HG03571 (cell line): ENCODE results near the gene KLF14.
"Not testable (repeated sequence)": the region's sequence is repeated elsewhere in the genome, so short reads cannot be mapped to it uniquely, and the experiment has no call there.

Source experiments
- ATAC-seq: cut with Tn5 transposase; IDR thresholded peaks from one replicate; pipeline ENCODE4 v1.9.1; 2021; ENCODE audit not compliant: unreplicated experiment

Gene KLF14

DNA sequence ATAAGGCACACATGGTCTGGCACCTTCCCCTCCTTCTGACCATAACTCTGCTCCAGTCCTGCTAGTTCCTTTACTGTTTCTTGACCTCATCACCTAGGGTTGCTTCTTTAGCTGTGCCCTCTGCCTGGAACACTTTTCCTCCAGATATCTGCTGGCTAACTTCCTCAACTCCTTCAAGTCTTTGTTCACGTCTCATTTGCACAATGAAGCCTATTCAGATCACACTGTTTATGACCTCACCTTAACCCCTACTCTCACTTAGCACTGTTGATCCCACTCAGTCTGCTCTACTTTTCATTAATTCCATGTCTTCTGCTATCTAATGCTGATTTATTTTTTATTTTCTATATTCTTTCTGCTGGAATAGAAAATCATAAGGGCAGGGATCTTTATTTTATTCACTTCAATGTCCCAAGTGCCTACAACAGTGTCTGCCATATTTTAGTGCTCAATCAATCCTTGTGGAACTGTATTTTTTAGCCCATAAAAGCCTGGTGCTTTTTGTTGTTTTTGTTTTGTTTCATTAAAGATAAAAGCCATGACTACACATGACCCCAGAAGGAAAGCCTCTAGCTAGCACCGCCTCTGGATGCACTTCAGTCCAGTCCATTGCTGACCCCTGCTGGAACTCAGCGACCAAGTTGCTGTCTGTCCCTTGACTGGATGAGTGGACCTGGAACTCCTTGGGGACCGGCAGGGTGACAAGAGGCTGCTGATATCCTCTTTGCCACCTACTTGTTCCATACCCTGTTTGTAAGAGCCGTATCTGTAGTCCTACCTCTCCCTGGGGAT lies 12.3 kb downstream of the KLF14 start:
- ATAC-seq = no peak

DNA sequence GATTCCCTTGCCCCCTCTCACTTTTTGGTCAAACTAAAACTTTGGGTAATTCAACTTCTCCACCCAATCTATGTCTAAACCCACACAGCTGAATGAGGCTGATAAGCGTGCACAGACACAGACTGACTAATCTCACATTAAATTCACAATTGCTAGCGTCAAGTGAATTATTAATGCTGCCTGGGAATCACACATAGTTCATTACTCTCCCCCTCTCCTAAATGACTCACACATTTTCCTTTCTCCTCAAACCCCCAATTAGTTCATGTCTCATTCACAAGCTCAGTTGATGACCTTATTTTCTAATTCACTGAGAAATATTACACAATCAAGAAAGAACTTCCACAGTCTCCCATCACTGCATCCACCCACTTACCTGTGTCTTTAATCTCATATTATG lies 14.5 kb downstream of the KLF14 start:
- ATAC-seq = no peak

DNA sequence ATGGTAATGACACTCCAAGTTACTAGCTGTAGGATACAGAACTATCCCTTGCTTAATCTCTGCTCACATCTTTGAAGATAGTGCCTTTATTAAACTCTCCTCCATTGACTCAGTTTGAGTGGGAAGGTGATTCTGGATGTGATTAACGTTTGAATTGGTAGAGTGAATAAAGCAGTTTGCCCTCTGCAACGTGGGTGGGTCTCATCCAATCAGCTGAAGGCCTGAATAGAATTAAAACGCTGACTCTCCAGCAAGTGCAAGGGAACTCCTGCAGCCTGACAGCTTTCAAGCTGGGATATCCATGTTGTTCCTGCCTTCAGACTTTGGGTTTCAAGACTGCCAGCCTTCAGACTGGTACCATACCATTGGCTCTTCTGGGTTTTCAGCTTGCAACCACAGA lies 21.6 kb downstream of the KLF14 start:
- no peak for ATAC-seq

GRCh38 chr7:130708766-130709165 lies 25.2 kb downstream of the KLF14 start:
- no peak for ATAC-seq

DNA sequence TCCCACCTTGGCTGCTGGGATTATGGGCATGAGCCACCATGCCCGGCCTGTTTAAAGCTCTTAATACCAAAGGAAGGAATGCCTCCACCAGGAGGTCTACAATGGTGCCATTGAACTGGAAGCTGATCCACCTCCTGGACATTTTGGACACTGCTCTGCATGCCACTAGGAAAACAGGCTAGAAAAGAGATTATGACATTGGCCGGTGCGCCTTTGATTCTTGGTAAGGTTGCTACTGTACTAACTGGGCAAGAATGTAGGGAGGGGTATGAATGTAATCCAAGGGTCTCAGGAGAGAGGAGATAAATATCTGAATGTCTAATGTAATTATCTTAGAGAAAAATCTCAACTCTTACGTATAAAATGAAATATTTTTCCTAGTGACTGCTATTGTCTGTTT lies 26.0 kb downstream of the KLF14 start:
- no peak for ATAC-seq

GRCh38 chr7:130703851-130704250 lies 30.2 kb downstream of the KLF14 start:
- ATAC-seq = no peak

GRCh38 chr7:130701650-130702049 lies 32.4 kb downstream of the KLF14 start:
- ATAC-seq = no peak

DNA sequence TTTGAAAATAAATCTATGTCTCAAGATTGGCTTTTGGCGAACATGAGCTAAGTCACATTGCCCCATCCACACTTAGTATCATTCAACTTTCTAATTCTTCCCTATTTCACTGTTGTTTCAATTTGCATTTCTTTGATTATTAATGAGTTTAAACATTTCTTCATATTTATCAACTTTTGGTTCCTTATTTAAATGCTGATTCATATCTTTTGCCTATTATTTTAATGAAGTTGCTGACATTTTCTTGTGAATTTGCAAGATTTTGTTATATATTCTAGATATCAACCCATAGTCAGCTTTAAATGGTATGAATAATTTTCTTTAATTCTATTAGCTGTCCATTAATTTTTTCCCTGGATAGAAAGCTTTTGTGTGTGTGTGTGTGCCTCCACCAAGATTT lies 33.2 kb downstream of the KLF14 start:
- no peak for ATAC-seq

- ATAC-seq = no peak
Measured at GRCh38 chr7:130699686-130700085, 34.3 kb downstream of the KLF14 start.

GRCh38 chr7:130697820-130698219 lies 36.2 kb downstream of the KLF14 start:
- no peak for ATAC-seq

DNA sequence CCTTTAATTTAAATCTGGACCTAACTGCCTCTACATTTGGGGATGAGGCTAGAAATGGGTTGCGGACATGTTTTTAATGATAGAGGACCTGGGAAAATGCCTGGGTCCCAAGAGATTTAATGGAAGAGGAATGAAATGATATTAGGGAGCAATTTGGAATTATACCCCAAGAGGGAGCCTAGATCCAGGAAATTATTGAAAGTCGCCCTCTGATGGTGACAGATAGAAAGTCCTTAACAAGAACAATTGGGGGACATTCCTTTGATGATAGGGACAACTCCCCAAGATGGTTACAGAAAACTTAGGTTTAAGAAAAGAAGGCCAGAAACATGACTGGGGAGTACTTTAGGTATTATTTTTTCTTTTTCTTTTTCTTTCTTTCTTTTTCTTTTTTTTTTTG lies 38.2 kb downstream of the KLF14 start:
- no peak for ATAC-seq

- ATAC-seq = not testable (repeated sequence)
Measured at GRCh38 chr7:130692396-130692795, 41.6 kb downstream of the KLF14 start.

- ATAC-seq = no peak
Measured at GRCh38 chr7:130689683-130690082, 44.3 kb downstream of the KLF14 start.

DNA sequence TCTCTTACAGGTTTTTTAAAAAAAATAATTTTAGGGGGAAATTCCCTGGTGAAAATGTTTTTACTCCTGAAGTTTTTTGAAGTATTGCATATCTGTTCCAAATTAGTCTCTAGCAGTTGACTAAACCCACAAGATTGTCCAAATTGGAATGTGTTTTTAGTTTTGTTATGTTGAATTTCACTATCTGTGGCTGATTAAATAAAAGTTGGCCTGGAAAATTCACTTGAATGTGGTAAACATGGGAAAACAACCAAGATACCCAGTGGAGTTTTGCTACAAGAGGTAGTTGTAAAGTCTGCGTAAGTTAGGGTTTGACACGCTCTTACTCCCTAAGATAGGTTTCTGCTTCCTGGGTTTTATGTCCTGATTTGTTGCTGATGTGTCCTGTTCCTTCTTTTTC lies 51.0 kb downstream of the KLF14 start:
- ATAC-seq = no peak
